C4-2B (cell line): ENCODE results near the gene HIVEP3.
A peak's percentile ranks its signal among the peaks of the same experiment; 100 is the strongest.

Experiments
- H3K27ac ChIP-seq: fragments of 450-650 bp; 2 replicates; pipeline ENCODE4 v1.5.1; 2017
- CTCF ChIP-seq: fragments of 450-650 bp; conservative IDR thresholded peaks from 2 replicates; pipeline ENCODE4 v1.5.1; 2017; ENCODE audit warnings: mild to moderate bottlenecking
- ZFX ChIP-seq: fragments of 450-650 bp; IDR thresholded peaks from 2 replicates; pipeline ENCODE4 v1.6.1; 2017

The HIVEP3 gene

DNA sequence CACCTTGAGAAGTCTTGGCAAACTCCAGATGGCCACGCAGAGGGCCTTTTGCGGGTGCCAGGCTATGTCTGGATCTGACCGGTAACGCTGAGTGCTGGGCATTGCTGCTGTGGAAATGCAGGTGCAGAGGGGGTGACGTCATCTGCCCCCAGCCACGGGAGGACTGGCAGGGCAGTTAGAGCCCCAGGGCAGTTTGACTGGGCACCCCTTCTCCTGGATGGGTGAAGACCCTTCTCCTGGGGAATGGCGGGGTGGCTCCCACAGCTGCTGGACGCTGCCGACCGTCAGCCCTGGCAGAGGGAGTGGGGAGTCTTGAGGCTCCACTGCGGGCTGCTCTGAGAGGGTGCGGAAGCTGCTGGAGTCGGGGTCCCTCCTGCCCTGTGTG lies 421.7 kb downstream of the HIVEP3 start:
- no peak for TF ChIP-seq ZFX
- TF ChIP-seq CTCF = no peak
- peak overlapping the region; percentile 90 for H3K27ac ChIP-seq

- H3K27ac ChIP-seq = peak overlapping the region; percentile 90
Measured at GRCh38 chr1:41496080-41497055, 422.4 kb downstream of the HIVEP3 start.

DNA sequence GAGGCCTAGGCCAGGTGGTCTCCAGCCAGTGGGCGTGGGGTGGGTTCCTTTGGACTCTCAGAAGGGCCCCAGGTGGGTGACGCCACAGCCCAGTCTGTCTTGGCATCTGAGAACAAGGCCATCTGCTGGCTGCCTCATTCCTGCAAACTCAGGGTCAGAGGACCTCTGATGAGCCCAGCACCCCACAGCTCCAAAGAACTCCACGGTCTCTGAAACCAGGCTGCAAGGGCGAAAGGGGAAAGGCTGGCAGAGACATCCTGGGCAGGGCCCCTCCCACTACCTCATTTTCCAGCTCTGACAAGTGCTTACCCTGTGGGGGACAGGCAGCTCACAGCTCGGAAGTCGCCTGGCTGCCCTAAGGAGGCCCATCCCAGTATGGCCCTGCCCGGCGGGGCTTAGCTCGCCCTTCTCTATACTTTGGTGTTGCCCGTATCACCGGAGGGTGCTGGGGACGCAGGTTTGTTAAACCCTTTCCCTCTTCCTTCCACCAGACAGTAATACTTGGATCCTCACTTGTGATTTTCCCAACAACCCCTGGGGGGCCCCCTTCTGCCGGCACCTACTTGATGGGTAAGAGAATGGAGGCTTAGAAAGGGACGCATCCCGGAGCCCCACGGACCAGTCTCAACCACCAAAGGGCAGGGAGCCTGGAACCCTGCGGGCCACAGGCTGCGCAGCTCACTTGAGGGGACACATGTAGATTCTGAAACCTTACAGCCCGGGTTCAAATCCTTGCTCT lies 423.3 kb downstream of the HIVEP3 start:
- H3K27ac ChIP-seq = peak overlapping the region; percentile 90
- TF ChIP-seq ZFX (no peak), CTCF (no peak; the same call in 1 of the 2 replicates)

More at GRCh38 chr1:41496080-41497055, 422.4 kb downstream of the HIVEP3 start:
- TF ChIP-seq CTCF (no peak; the same call in 1 of the 2 replicates), ZFX (peak; percentile 33; the same call in 1 of the 2 replicates)

DNA sequence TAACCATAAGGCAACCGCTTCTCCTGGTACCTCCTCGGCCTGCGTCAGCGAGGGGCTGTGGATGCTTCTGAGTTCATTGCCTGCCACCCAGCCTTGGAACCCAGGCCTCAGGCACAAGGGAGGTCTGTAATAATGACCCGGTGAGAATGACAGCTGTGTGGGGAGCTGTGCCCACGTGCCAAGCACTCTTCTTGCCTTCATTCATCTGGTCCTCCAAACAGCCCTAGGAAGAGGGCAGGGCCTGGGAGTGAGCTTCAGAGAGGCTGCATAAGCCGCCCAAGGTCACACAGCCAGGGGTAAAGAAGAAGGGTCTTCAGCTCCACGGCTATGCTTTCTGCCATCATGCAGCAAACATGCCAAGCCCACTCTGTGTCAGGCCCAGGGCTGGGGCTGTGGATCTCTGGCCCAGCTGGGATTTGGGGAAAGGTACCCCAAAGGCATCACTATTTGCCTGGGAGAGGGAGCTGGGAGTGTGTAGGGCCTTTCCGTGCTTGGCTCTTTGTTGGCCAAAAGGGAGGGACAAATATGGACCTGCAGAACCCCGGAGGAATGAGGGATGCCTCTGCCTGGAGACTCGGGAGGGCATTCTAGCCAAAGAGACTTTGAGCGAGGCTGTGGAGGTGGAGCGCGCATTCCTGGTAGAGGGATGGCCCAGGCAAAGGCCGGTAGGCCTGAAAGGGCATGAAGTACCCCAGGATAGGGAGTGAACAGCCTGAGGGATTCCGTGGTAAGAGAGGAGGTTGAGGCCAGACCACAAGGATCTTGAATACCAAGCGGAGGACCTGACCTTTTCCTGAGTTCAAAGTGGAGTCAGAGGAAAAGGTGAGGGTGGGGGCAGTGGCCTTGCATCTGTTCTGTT lies 424.1 kb downstream of the HIVEP3 start:
- TF ChIP-seq CTCF = no peak
- TF ChIP-seq ZFX = no peak
- no peak overlapping the region; the same call in 1 of the 2 replicates for H3K27ac ChIP-seq

- no peak for TF ChIP-seq ZFX
- TF ChIP-seq CTCF = no peak
- no peak overlapping the region for H3K27ac ChIP-seq
Measured at GRCh38 chr1:41493626-41494350, 424.9 kb downstream of the HIVEP3 start.

- no peak overlapping the region for H3K27ac ChIP-seq
- TF ChIP-seq CTCF (no peak), ZFX (no peak)
Measured at GRCh38 chr1:41493117-41493536, 425.6 kb downstream of the HIVEP3 start.
